B cell (primary cell): ENCODE measurements around the gene ZNF382. TPM values are rescaled to one million over a fixed set of nuclear protein-coding genes. Genes with fewer than 3 reads are reported as not detected.
A peak's percentile ranks its signal among the peaks of the same experiment; 100 is the strongest.

ENCODE experiments used
- ATAC-seq: fragments of 200-7000 bp; cut with Tn5 transposase; one replicate; pipeline ENCODE4 v1.10.0; 2021; ENCODE audit warnings: low read depth, mild to moderate bottlenecking, moderate number of reproducible peaks, moderate library complexity
- CTCF ChIA-PET: fragments of 350-600 bp; sonication (Branson Sonifier 250); formaldehyde crosslinking; loops from one replicate; lab custom pipeline; 2021; ENCODE audit warnings: antibody characterized with exemption, inconsistent platforms; lab: Charles Lee
- POLR2A ChIA-PET: fragments of 350-600 bp; sonication (Branson Sonifier 250); formaldehyde crosslinking; loops from one replicate; lab custom pipeline; 2021; ENCODE audit warnings: antibody characterized with exemption; lab: Charles Lee
- DNase-seq: peaks from one replicate; pipeline ENCODE4 v3.0.0; 2013
- H2AFZ ChIP-seq: 2 replicates; pipeline ENCODE4 v1.6.1; 2012; ENCODE audit warnings: mild to moderate bottlenecking, low read depth, low read length; ENCODE audit not compliant: insufficient read depth, poor library complexity, severe bottlenecking
- H3K27ac ChIP-seq, 2 donors: 1 replicate in 1 of 2; 2 replicates in 1 of 2; pipeline ENCODE4 v1.5.1; 2012 to 2013; ENCODE audit warnings: low read length in 2 of 2, mild to moderate bottlenecking in 2 of 2, moderate library complexity in 1 of 2
- H3K27me3 ChIP-seq, 4 experiments: fragments of 200-600 bp in 1 of 4; sonication (generic) in 1 of 4; replicated peaks in 1 of 4; 1 replicate in 2 of 4; 2 replicates in 2 of 4; pipeline versions ENCODE4 v1.6.1 to v1.7.0; 2013 to 2016; ENCODE audit warnings: low read length in 3 of 4, mild to moderate bottlenecking in 2 of 4, mixed read lengths in 1 of 4, moderate library complexity in 1 of 4; ENCODE audit not compliant: insufficient read depth in 4 of 4, control insufficient read depth in 3 of 4; ENCODE audit errors: control extremely low read depth in 1 of 4
- H3K36me3 ChIP-seq, 2 experiments: replicated peaks in 1 of 2; 1 replicate in 1 of 2; 2 replicates in 1 of 2; pipeline versions ENCODE4 v1.6.1 to v1.7.1; 2013; ENCODE audit warnings: low read length in 1 of 2; ENCODE audit not compliant: insufficient read depth in 2 of 2, control insufficient read depth in 1 of 2; ENCODE audit errors: control extremely low read depth in 1 of 2, extremely low read depth in 1 of 2
- H3K4me1 ChIP-seq, 2 donors: fragments of 200-600 bp in 1 of 2; sonication (generic) in 1 of 2; 1 replicate in 1 of 2; 2 replicates in 1 of 2; pipeline versions ENCODE4 v1.5.1 to v1.6.1; 2013 to 2017; ENCODE audit warnings: low read length in 2 of 2; ENCODE audit not compliant: control insufficient read depth in 2 of 2, insufficient read depth in 2 of 2
- H3K4me2 ChIP-seq: replicated peaks from 2 replicates; pipeline ENCODE3; 2012; ENCODE audit warnings: mild to moderate bottlenecking, low read depth, low read length; ENCODE audit not compliant: poor library complexity, severe bottlenecking
- H3K4me3 ChIP-seq, 5 experiments: fragments of 200-600 bp in 1 of 5; sonication (generic) in 1 of 5; 1 replicate in 3 of 5; 2 replicates in 2 of 5; pipeline versions ENCODE4 v1.5.1 to v1.7.0; 2011 to 2016; ENCODE audit warnings: low read length in 4 of 5, mild to moderate bottlenecking in 4 of 5, low read depth in 2 of 5, control low read depth in 1 of 5, moderate library complexity in 1 of 5; ENCODE audit not compliant: insufficient read depth in 1 of 5; ENCODE audit errors: control extremely low read depth in 1 of 5, extremely low read depth in 1 of 5
- H3K79me2 ChIP-seq: fragments of 200-600 bp; sonication (generic); one replicate; pipeline ENCODE4 v1.6.0; 2016; ENCODE audit warnings: low read length; ENCODE audit not compliant: control insufficient read depth, insufficient read depth
- H3K9ac ChIP-seq: fragments of 200-600 bp; sonication (generic); 2 replicates; pipeline ENCODE4 v1.6.1; 2017; ENCODE audit warnings: mild to moderate bottlenecking, low read length, moderate library complexity
- H3K9me3 ChIP-seq, 3 donors: one replicate each; pipeline versions ENCODE4 v1.6.1 to v1.7.1; 2013; ENCODE audit warnings: low read length in 2 of 3; ENCODE audit not compliant: control insufficient read depth in 2 of 3, insufficient read depth in 1 of 3; ENCODE audit errors: control extremely low read depth in 1 of 3
- H4K20me1 ChIP-seq: 2 replicates; pipeline ENCODE4 v1.6.0; 2012; ENCODE audit warnings: mild to moderate bottlenecking, low read length; ENCODE audit not compliant: insufficient read depth, control insufficient read depth, poor library complexity, severe bottlenecking
- H3K27ac Mint-ChIP-seq: one replicate; pipeline ENCODE4 v1.8.0; 2021; ENCODE audit warnings: mixed read lengths
- H3K27me3 Mint-ChIP-seq: one replicate; pipeline ENCODE4 v1.8.0; 2021; ENCODE audit warnings: mixed read lengths
- H3K4me1 Mint-ChIP-seq: one replicate; pipeline ENCODE4 v1.8.0; 2021; ENCODE audit warnings: mixed read lengths
- H3K4me3 Mint-ChIP-seq: one replicate; pipeline ENCODE4 v1.8.0; 2021; ENCODE audit warnings: mixed read lengths
- H3K9me3 Mint-ChIP-seq: one replicate; pipeline ENCODE4 v1.8.0; 2022; ENCODE audit warnings: mixed read lengths; ENCODE audit not compliant: insufficient read depth
- CTCF ChIP-seq: fragments of 200-600 bp; IDR thresholded peaks from one replicate; pipeline ENCODE4 v1.8.0; 2022; ENCODE audit warnings: antibody characterized with exemption, mild to moderate bottlenecking
- EZH2 ChIP-seq: IDR thresholded peaks from 2 replicates; pipeline ENCODE4 v1.6.1; 2012; ENCODE audit warnings: borderline replicate concordance, low read depth, mild to moderate bottlenecking, moderate library complexity, low read length; ENCODE audit not compliant: insufficient read depth, poor library complexity, severe bottlenecking
- WGBS: methylation state at CpG from one replicate; pipeline ENCODE4 v1.1.5; 2013; ENCODE audit warnings: missing lambda C conversion rate; ENCODE audit not compliant: insufficient coverage; 5-methylcytosine and 5-hydroxymethylcytosine counted together
- intact Hi-C: fragments of 100-400 bp; cut with micrococcal nuclease; formaldehyde crosslinking; loops from one replicate; pipeline ENCODE4 v1.10.0; 2022
- polyA plus RNA-seq: library from polyadenylated mRNA; depleted of rRNA; stranded (reverse); fragments of >200 nt; gene quantifications from 2 replicates; pipeline ENCODE4 v1.2.3, GENCODE V29; 2012
- total RNA-seq, 2 donors: library from RNA; stranded (reverse); fragments of 120-200 nt in 1 of 2; gene quantifications; 1 replicate in 1 of 2; 2 replicates in 1 of 2; pipeline versions ENCODE4 v1.2.3 to v1.2.4, GENCODE V29; 2013 to 2022

ZNF382 gene
- total and polyA plus RNA-seq, 2 donors (not counting 1 experiment from before 2014, with no cell fraction given), result 6.2 to 24.7 TPM

- peak overlapping the region; percentile 86 for H2AFZ ChIP-seq
- WGBS, result 38% methylated on average over 13 of the region's 18 CpGs
These were observed 31.0 kb upstream of the ZNF382 start for GRCh38 chr19:36573895-36574720.

More at GRCh38 chr19:36573895-36574720, 31.0 kb upstream of the ZNF382 start:
- H3K79me2 ChIP-seq, result peaks cover 74% of the 10 kb centered on the region
- H3K9me3 ChIP-seq, result peaks cover 0 to 6% (median 2%) of the 10 kb centered on the region in 3 donors
- peak overlapping the region; percentile 97 for H3K9ac ChIP-seq
- peak overlapping the region; percentile 82 to 98 for H3K27ac ChIP-seq
- peaks cover 18% of the 10 kb centered on the region in 2 donors for H3K4me1 ChIP-seq
- Mint-ChIP-seq H3K9me3 (no peaks in the 10 kb centered on the region), H3K4me1 (peaks cover 34% of the 10 kb centered on the region), H3K27me3 (no peaks in the 10 kb centered on the region), H3K4me3 (peak overlapping the region; percentile 92), H3K27ac (peak overlapping the region; percentile 91)
- ATAC-seq (no peak), DNase-seq (peak; percentile 7)
- intact Hi-C loops, result loop anchor here (1.0 to 10.0 kb wide), 9 partner anchors 30 to 598 kb away; partner anchors contain the start of genes SDHAF1, ZFP14, ZFP82 and ZNF260
- no peaks in the 10 kb centered on the region for H4K20me1 ChIP-seq
- ChIA-PET POLR2A (interaction anchor here (0.7 to 1.2 kb wide), 4 partner anchors 31 to 1020 kb away, joined by 3 to 10 read pairs (median 4); partner anchors contain the start of genes ZNF382, ZNF566, ZNF571 and ZNF790), CTCF (no interaction called here)
- peak overlapping the region; percentile 87 for H3K4me2 ChIP-seq
- peaks cover 9 to 22% of the 10 kb centered on the region in 2 experiments for H3K36me3 ChIP-seq
- TF ChIP-seq EZH2, result no peak
- no peak for TF ChIP-seq CTCF
- peak overlapping the region; percentile 57 to 91 (median 83) for H3K4me3 ChIP-seq
- H3K27me3 ChIP-seq, result no peaks in the 10 kb centered on the region
